ENCODE data around the gene LMF2. TPM values are rescaled to one million over a fixed set of nuclear protein-coding genes. Genes with fewer than 3 reads are reported as not detected.
A peak's percentile ranks its signal among the peaks of the same experiment; 100 is the strongest.

LMF2 gene
- polyA plus RNA-seq, 3 donors: 15.0 to 145 (median 16.6) TPM

DNA sequence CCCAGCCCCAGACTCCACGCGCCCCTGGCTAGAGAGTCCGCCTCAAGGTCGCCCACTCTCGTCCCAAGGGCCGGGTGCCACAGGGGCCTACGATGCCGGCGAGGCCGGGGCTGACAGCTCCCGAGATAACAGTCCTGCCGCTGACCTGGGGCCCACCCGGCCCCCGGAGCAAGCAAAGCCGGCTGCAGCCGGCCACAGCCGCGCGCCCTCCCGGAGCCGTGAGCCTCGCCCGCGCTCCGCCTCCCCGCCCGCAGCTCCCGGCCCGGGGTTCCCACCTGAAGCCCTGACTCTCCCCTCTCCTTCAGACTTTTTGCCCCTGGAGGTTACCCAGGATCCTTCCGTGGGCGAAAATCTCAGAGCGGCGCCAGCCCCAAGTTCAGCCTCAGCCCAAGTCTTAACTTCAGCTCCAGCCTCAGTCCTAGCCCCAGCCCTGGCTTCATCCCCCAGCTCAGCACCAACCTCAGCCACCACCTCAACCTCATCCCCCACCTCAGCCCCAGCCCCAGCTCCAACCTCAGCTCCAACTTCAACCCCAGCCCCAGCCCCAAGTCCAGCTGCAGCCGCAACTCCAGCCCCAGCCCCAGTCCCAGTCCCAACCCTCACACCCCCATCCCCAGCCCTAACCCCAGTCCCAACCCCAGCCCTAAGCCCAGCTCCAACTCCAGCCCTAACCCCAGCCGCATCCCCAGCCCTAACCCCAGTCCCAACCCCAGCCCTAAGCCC lies 39.9 kb upstream of the LMF2 start:
- TF ChIP-seq, protein P1, sequence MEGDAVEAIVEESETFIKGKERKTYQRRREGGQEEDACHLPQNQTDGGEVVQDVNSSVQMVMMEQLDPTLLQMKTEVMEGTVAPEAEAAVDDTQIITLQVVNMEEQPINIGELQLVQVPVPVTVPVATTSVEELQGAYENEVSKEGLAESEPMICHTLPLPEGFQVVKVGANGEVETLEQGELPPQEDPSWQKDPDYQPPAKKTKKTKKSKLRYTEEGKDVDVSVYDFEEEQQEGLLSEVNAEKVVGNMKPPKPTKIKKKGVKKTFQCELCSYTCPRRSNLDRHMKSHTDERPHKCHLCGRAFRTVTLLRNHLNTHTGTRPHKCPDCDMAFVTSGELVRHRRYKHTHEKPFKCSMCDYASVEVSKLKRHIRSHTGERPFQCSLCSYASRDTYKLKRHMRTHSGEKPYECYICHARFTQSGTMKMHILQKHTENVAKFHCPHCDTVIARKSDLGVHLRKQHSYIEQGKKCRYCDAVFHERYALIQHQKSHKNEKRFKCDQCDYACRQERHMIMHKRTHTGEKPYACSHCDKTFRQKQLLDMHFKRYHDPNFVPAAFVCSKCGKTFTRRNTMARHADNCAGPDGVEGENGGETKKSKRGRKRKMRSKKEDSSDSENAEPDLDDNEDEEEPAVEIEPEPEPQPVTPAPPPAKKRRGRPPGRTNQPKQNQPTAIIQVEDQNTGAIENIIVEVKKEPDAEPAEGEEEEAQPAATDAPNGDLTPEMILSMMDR (IDR thresholded peaks at IDR 0.05): no peak
- no peak for DNase-seq
- no peak overlapping the region for H3K27ac ChIP-seq (ENCODE audit: low read depth in 1 of 2, low read length in 2 of 2)
- H3K27me3 ChIP-seq (ENCODE audit: control insufficient read depth in 2 of 2, insufficient read depth in 2 of 2, low read length in 2 of 2): no peaks in the 10 kb centered on the region
- no peaks in the 10 kb centered on the region for H3K9me3 ChIP-seq (replicated peaks in 1 of 2; ENCODE audit: control insufficient read depth in 1 of 2, insufficient read depth in 1 of 2, low read length in 2 of 2)
- H3K36me3 ChIP-seq (replicated peaks in 1 of 2; ENCODE audit: control insufficient read depth in 1 of 2, insufficient read depth in 2 of 2, low read length in 2 of 2): no peaks in the 10 kb centered on the region
- peak overlapping the region; percentile 53 for H2AFZ ChIP-seq (ENCODE audit: insufficient read depth, low read depth, low read length, poor library complexity, severe bottlenecking)
- no peaks in the 10 kb centered on the region for H4K20me1 ChIP-seq (ENCODE audit: insufficient read depth, low read length)
- 66% methylated on average over 33 of the region's 35 CpGs for WGBS (ENCODE audit: insufficient coverage)
- Mint-ChIP-seq H3K27ac (peak overlapping the region in 1 of 7 donors; percentile 42), H3K4me1 (peaks cover 46% of the 10 kb centered on the region), H3K36me3 (peaks cover 5 to 6% of the 10 kb centered on the region in 2 donors), H3K4me3 (peak overlapping the region; percentile 58 to 85), H3K27me3 (ENCODE audit: low read depth in 3 of 3) (peaks cover 3 to 24% (median 5%) of the 10 kb centered on the region in 3 donors), H3K9me3 (peaks cover 0 to 6% (median 0%) of the 10 kb centered on the region in 7 donors)
- peak overlapping the region in 1 of 3 experiments; percentile 52 for H3K4me3 ChIP-seq (replicated peaks in 1 of 3; ENCODE audit: low read depth in 2 of 3, low read length in 3 of 3)
- H3K4me2 ChIP-seq (replicated peaks; ENCODE audit: extremely low read depth, low read length, poor library complexity, severe bottlenecking): peak overlapping the region; percentile 88
- intact Hi-C loops (cut with micrococcal nuclease): loop anchor here in 1 of 2 donors (5.0 kb wide), 1 partner anchor 35 kb away; the partner anchor contains the start of gene CHKB
- H3K9ac ChIP-seq (ENCODE audit: insufficient read depth, low read length, poor library complexity, severe bottlenecking): peak overlapping the region; percentile 21
- H3K4me1 ChIP-seq (ENCODE audit: control insufficient read depth in 1 of 2, insufficient read depth in 2 of 2, low read length in 2 of 2): peaks cover 56 to 79% of the 10 kb centered on the region in 2 donors
- peaks cover 16% of the 10 kb centered on the region for H3K79me2 ChIP-seq (ENCODE audit: insufficient read depth, low read length)

DNA sequence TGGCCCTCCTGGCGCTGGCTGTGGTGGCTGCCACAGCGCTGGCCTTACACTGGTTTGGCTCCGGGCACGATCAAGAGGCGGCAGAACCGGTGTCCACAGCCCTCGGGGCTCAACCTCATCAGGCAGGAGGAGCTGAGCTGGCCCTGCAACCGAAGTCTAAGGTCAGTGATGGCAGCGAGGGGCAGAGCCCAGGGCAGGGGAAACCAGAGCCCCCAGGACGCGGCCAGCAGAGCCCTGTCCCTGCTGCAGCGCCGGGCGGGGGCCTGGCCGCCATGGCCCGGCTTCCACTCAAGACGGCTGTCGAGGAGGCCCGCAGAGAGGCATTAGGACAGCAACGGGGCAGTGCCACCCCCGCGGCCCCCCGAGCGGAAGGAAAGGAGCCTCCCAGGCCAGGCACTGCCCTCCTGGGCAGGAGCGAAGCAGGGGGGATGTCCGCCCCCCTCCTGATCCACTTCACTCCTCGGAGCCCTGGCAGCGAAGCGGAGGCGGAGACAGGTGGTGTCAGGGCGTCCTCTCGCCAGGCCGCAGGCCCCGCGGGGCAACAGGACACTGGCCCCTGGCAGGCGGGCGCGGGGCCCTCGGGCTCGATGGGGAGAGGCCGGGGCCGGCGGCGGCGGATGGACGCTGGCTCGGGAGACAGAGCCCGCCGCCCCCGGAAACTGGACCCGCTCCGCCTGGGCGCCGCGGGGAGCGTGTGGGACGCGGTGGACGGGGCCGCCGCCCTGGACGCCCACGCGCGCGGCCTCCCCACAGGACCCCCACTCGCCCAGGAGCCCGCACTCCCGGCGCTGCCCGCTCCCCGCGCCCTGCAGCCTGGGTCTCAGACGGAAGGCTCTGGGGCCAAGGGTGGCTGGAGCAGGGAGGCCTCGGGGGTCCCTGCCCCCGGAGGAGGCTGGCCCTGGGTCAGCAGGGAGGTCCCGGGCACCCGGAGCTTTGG lies 39.1 kb upstream of the LMF2 start:
- Histone ChIP-seq H3K9me3 (replicated peaks in 1 of 2; ENCODE audit: control insufficient read depth in 1 of 2, insufficient read depth in 1 of 2, low read length in 2 of 2) (no peaks in the 10 kb centered on the region), H4K20me1 (ENCODE audit: insufficient read depth, low read length) (no peaks in the 10 kb centered on the region), H3K9ac (ENCODE audit: insufficient read depth, low read length, poor library complexity, severe bottlenecking) (peak overlapping the region; percentile 21), H3K4me1 (ENCODE audit: control insufficient read depth in 1 of 2, insufficient read depth in 2 of 2, low read length in 2 of 2) (peaks cover 65 to 87% of the 10 kb centered on the region in 2 donors), H3K4me2 (replicated peaks; ENCODE audit: extremely low read depth, low read length, poor library complexity, severe bottlenecking) (peak overlapping the region; percentile 88), H3K27me3 (ENCODE audit: control insufficient read depth in 2 of 2, insufficient read depth in 2 of 2, low read length in 2 of 2) (no peaks in the 10 kb centered on the region), H3K36me3 (replicated peaks in 1 of 2; ENCODE audit: control insufficient read depth in 1 of 2, insufficient read depth in 2 of 2, low read length in 2 of 2) (no peaks in the 10 kb centered on the region), H2AFZ (ENCODE audit: insufficient read depth, low read depth, low read length, poor library complexity, severe bottlenecking) (no peak overlapping the region), H3K27ac (ENCODE audit: low read depth in 1 of 2, low read length in 2 of 2) (no peak overlapping the region), H3K4me3 (replicated peaks in 1 of 3; ENCODE audit: low read depth in 2 of 3, low read length in 3 of 3) (peak overlapping the region in 1 of 3 experiments; percentile 52), H3K79me2 (ENCODE audit: insufficient read depth, low read length) (peaks cover 16% of the 10 kb centered on the region)
- H3K4me3 Mint-ChIP-seq: peak overlapping the region in 1 of 2 donors; percentile 67
- H3K27ac Mint-ChIP-seq: no peak overlapping the region
- intact Hi-C loops (cut with micrococcal nuclease): loop anchor here in 1 of 2 donors (5.0 kb wide), 1 partner anchor 36 kb away; the partner anchor contains the start of gene CHKB
- 79% methylated on average over 77 of the region's 78 CpGs for WGBS (ENCODE audit: insufficient coverage)
- H3K36me3 Mint-ChIP-seq: peaks cover 5 to 6% of the 10 kb centered on the region in 2 donors
- TF ChIP-seq, protein P1 (IDR thresholded peaks at IDR 0.05): no peak
- H3K27me3 Mint-ChIP-seq (ENCODE audit: low read depth in 3 of 3): peaks cover 3 to 24% (median 5%) of the 10 kb centered on the region in 3 donors
- no peak for DNase-seq
- peaks cover 53% of the 10 kb centered on the region for H3K4me1 Mint-ChIP-seq
- peaks cover 0 to 6% (median 0%) of the 10 kb centered on the region in 7 donors for H3K9me3 Mint-ChIP-seq
